ENCODE results near the gene SLC7A1.

SLC7A1 gene

DNA sequence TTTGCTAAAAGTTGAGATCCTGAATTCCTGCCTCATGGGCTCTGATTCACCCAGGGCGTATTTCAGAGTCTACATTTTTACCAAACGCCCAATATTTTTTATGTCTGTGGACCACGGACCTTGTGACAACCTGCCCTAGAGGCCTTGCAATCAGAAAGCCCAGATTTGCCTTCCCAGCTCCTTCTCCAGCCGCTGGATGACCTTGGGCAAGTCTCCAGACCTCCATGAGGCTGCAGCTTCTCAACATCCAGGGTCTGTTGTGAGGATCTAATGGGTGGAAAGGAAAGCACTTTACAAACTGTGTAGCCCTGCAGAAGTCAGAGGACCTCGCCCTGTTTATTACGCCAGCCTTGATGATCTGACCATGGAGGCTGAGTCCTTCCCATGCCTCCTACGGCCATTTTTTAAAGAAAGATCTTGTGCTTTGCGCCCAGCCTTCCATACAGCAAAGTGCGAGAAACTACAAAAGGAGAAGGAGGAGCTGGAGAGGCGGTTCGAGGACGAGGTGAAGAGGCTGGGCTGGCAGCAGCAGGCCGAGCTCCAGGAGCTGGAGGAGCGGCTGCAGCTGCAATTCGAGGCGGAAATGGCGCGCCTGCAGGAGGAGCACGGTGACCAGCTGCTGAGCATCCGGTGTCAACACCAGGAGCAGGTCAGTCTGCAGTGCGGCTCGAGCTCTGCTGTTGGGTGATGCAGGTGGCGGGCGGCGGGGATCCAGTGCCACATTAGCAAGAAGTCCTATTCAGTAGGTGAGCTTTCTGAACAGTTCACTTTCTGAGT is 115.6 kb downstream of the SLC7A1 start:
- DNase-seq (ENCODE audit: low read depth): no peak
- H3K4me3 ChIP-seq (ENCODE audit: low read depth, low read length): no peak overlapping the region

DNA sequence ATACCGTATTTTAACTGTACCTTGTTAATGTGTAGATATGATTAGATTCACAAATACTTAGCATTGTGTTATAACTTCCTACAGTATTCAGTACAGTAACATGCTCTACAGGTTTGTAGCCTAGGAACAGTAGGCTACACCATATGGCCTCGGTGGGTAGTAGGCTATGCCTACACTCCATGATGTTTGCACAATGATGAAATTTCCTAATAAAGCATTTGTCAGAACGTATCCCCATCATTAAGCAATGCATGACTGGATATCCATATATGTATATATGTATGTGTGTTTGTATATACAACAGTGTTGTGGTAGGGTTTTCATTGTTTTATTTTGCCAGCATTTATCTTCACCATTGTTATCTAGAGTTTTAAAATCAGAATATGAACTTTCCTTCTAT is 119.4 kb downstream of the SLC7A1 start:
- no peak for DNase-seq (ENCODE audit: low read depth)
- no peak overlapping the region for H3K4me3 ChIP-seq (ENCODE audit: low read depth, low read length)

DNA sequence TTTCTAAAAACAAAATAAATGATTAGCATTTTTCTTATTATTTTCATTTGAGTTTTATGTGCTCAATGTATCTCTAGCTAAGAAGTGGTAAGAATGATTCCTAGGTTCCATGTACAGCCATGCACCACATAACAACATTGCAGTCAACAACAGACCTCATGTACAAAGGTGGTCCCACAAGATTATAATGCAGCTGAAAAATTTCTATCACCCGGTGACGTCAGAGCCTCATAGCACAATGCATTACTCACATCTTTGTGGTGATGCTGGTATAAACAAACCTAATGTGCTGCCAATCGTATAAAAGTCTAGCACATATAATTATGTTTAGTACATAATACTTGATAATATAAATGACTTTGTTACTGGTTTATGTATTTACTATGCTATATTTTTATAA is 120.5 kb downstream of the SLC7A1 start:
- DNase-seq (ENCODE audit: low read depth): peak; percentile 67
- no peak overlapping the region for H3K4me3 ChIP-seq (ENCODE audit: low read depth, low read length)

DNA sequence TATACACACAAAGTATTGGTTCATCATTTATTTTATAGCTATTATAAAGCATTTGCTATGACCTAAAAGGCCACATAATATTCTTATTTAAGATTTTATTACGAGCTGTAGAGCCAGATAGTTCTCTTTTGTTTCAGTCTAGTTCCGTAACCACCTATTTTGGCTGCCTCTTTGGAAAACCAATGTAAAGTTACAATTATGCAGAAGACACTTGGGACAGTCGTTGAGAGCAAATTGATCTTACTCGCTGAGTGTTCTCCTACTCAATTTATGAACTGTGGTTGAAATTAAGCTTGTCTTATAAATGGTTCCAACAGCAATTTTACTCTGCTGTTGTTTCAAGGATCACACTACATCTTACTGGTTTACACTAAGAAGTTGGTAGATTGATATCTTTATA is 122.3 kb downstream of the SLC7A1 start:
- no peak for DNase-seq (ENCODE audit: low read depth)
- no peak overlapping the region for H3K4me3 ChIP-seq (ENCODE audit: low read depth, low read length)

DNA sequence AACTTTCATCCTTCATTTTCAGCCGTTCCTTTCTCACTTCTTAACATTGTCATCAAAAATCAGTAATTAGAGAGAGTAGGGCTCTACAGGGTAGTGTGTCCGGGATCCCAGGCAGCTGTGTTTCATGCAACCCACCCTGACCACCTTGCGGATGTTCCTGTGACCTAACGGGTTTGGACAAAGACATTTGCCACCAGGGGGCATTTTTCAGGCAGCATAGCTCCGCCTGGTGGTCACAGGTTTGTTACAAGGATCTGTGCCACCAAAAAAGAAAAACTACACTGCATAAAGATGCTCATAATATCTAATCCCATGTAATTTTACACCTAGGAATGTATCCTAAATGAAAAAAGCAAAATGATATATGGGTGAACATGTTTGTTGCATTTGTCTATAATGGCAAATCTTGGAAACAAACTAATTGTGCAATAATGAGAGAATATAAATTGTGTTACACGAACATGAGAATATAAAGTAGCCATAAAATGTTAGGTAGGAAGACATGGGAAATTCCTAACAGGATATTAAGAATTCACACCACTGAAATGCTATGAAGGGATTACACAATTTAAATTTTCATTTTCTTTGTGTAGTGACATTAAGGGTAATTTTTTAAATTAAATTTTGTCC is 123.0 kb downstream of the SLC7A1 start:
- H3K4me3 ChIP-seq (ENCODE audit: low read depth, low read length): no peak overlapping the region
- no peak for DNase-seq (ENCODE audit: low read depth)

DNA sequence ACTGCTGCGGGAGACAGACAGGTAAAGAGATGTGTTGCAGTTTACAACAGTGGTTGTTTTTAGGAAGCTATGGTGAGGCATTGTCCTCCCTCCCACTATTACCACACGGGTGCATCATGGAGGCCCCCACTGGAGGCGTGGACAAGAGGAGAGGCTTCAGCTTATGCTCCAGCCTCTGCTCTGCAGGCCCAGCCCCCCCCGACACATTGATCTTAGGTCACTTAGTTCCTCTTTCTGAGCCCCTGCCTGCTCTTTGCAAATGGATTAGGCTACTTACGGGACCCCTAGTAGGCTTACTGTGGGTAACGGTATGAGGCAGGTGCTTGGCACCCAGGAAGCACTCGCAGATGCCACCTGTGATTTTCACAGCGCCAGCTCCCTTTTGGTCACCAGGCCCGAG is 123.9 kb downstream of the SLC7A1 start:
- DNase-seq (ENCODE audit: low read depth): no peak
- no peak overlapping the region for H3K4me3 ChIP-seq (ENCODE audit: low read depth, low read length)

DNA sequence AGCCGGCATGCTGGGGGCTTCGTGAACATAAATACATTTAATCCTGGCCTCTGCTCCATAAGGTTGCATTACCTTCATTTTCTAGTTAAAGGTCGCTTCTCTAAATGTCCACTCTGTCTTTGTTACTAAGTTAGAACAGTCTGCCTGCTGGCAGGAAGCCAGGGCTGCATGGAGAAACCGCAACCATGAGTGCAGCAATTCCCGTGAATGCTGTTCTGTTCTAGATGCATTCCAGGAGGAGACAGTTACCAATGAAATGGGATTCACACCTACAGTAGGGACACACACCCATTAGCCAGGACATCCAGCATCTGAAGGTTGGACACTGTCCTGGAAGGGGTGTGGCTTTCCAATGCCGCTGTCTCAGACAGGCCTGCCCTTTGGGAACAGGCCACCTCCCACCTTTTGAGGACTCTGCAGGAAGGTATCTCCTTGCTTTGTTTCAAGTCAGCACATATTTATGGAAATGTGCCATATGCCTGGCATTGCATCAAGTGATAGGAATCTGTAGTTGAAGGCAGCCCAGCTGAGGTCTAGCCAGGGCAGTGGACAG is 129.7 kb downstream of the SLC7A1 start:
- DNase-seq (ENCODE audit: low read depth): peak; percentile 43
- H3K4me3 ChIP-seq (ENCODE audit: low read depth, low read length): no peak overlapping the region

DNA sequence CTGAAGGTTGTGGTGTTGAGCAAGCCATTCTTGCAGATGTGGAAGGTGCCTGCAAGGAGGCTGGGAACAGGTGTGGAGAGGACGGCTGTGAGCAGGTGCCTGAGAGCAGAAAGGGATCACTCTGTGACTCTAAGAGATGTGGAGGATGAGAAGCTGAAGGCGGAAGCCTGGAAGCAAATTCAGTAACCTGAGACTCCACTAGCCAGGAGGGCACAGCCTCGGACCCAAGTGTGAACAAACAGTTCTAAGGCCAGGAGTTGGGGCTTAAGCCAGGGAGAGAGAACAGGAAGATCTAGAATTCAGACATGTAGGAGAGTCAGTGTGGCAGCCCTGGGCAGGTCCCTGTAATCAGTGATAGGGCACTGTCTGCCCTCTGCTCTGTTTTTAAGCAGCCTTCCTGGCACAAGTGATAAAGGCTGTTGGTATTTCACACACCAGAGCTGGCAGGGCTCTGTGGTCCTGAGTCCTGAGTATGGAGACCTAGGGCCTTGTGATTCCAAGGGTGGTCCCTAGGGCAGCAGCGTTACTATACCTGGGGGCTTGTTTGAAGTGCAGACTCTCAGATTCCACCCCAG is 131.3 kb downstream of the SLC7A1 start:
- no peak overlapping the region for H3K4me3 ChIP-seq (ENCODE audit: low read depth, low read length)
- DNase-seq (ENCODE audit: low read depth): no peak

DNA sequence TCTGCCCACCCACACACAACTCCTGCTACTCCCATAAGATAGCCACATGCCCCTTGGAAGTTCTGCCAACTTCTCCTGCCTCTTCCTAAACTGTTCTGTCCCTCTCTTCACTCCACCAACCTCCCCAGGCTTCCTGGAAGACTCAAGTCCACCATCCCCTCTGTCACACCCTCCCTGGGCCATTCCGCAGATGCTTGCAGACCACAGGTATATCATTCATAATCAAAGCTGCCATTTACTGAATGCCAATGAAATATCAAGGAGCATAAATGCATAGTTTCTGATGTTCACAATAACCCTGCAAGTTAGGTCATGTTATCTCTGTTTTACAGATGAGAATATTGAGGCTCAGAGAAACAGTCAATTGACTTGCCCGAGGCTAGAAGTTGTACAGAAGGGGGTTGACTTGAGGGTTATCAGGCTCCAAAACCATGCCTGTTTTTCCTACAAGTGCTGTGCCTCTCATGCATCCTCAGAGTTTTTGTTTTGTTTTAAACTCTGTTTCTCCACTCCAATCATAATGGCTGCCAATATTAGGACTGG is 135.6 kb downstream of the SLC7A1 start:
- no peak overlapping the region for H3K4me3 ChIP-seq (ENCODE audit: low read depth, low read length)
- no peak for DNase-seq (ENCODE audit: low read depth)
